KOPT-K1 (cell line): Measurements from ENCODE around the gene PEX11A.

Experiments
- H3K27ac ChIP-seq: fragments of 200-600 bp; sonication (generic); 2 replicates; pipeline ENCODE4 v1.5.1; 2016; ENCODE audit warnings: antibody characterized with exemption, mild to moderate bottlenecking, low read depth, low read length; ENCODE audit not compliant: poor library complexity, severe bottlenecking
- H3K36me3 ChIP-seq: fragments of 200-600 bp; sonication (generic); 2 replicates; pipeline ENCODE4 v1.5.1; 2017; ENCODE audit warnings: antibody characterized with exemption, mild to moderate bottlenecking, low read length, moderate library complexity; ENCODE audit not compliant: insufficient read depth
- H3K9me3 ChIP-seq: fragments of 200-600 bp; sonication (generic); 2 replicates; pipeline ENCODE4 v1.5.1; 2017; ENCODE audit warnings: antibody characterized with exemption, low read length, mild to moderate bottlenecking; ENCODE audit not compliant: insufficient read depth, poor library complexity, severe bottlenecking

The PEX11A gene

DNA sequence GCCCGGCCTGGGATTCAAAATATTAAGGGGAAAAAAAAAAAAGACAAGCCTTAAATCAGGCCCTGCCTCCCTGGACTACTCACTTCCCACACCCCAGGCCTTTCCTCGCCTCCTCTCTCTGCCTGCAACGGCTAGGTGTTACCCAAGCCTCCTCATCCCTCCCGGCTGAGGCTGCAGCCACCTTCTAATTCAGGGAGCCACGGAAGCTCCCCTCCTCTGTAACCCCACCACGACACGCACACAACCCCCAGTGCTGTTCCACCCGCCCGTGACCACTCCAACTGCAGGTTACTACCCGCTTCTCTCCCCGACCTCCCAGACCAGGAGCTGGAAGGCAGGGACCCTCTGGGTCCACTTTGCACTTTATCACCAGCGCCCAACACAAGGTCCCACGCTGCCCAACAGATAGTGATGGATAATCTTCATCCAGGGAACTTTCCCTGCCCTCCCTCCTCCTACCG is 36.2 kb downstream of the PEX11A start:
- no peaks in the 10 kb centered on the region for H3K9me3 ChIP-seq

DNA sequence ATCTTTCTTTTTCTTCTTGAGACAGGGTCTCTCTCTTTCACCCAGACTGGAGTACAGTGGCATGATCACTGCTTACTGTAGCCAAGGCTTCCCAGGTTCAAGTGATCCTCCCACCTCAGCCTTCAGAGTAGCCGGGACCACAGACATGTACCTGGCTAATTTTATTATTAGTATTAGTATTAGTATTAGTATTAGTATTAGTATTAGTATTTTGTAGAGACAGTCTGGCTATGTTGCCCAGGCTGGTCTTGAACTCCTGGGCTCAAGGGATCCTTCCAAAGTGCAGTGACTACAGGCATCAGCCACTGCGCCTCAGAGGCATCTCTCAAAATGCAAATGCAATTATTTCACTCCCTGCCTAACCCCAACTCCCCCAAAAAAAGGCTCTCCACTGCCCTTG is 37.0 kb downstream of the PEX11A start:
- Histone ChIP-seq H3K9me3 (no peaks in the 10 kb centered on the region), H3K27ac (no peak overlapping the region), H3K36me3 (peaks cover 9% of the 10 kb centered on the region; the same call in 1 of the 2 replicates)

More for the DNA sequence above, 36.2 kb downstream of the PEX11A start:
- H3K36me3 ChIP-seq = peaks cover 8% of the 10 kb centered on the region; the same call in 1 of the 2 replicates
- peak overlapping the region; percentile 29 for H3K27ac ChIP-seq

DNA sequence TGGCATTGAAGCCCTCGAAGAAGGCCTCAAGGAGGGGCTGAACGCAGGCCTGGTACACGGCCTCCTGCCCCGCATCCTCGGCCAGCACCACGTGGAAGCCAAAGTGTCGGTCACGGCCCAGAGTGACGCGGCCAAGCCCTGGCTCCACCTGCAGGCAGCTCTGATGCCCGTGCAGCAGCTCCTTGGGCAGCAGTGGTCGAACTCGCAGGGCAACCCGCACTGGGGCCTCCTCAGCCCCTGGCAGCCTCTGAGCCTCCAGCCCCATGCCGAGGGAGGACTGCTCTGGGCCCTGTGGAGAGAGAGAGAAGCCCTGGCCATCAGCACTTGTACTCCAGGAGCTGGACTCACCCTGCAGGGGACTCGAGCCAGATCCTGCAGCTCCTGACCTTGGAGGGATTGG is 37.9 kb downstream of the PEX11A start:
- Histone ChIP-seq H3K9me3 (no peaks in the 10 kb centered on the region), H3K27ac (no peak overlapping the region), H3K36me3 (peaks cover 14% of the 10 kb centered on the region; the same call in 1 of the 2 replicates)

DNA sequence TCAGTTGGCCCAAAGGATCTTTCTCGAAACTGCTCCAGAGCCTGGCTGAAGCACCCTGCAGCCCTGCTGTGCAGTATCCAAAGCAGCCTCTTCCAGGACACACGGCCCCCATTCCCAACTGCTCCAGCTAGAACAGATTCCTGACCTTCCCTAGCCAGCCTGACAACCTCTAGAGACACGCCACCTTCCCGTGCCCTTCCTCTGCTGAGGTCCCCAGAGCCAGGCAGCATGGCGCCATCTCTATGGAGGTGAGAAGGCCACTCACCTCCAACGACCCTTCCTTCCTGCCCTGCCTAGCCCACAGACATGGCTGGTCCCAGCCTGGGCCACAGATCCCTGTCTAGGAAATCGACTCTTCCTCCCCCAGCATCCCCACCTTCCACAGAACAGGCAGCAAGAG is 38.4 kb downstream of the PEX11A start:
- peaks cover 16% of the 10 kb centered on the region; the same call in 1 of the 2 replicates for H3K36me3 ChIP-seq
- H3K27ac ChIP-seq = no peak overlapping the region
- H3K9me3 ChIP-seq = no peaks in the 10 kb centered on the region

DNA sequence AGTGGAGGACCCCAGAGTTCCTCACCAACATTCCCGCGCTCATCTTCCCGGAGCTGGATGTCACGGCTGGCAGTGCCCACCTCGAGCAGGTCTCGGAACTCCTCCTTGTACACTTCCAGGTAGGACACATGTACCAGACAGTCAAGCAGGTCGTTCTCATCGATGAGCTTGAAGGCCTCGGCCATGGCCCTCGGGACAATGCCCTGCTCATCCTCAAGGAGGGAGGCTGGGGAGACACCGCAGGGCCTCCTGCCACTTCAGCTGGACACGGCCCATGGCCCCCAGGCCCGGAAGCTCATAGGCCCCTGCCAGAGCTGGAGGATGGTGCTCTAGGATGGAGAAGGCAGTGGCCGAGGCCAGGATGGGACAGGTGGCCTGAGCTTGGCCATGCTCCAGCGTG is 40.8 kb downstream of the PEX11A start:
- Histone ChIP-seq H3K9me3 (no peaks in the 10 kb centered on the region), H3K36me3 (peaks cover 25% of the 10 kb centered on the region; the same call in 1 of the 2 replicates), H3K27ac (no peak overlapping the region)

DNA sequence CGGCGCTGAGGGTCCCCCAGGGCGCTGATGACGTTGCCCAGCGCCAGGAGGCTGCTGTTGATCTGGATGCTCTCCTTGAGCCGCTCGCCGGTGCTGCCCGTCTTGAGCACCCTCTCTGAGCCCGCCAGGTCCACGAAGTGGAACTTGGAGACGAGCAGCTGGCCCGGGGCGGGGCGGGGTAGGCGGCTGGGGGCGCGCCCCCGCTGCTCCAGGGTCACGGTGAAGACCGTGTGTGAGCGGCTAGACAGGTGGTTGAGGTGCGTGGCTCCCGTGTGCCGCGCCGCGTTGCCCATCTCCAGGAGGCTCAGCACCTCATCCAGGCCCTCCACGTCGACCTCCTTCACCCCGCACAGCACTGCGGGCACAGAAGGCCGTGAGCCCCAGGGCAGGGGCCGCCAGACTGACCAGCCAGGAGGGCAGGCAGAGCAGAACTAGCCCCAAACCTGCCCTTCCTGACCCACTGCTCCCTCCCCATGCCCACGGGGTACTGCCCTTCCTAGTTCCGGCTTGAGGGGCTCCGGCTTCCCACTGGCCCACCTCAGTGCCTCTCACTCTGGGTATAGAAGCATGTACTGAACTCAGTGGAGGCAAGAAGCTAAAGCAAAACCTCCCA is 41.4 kb downstream of the PEX11A start:
- no peaks in the 10 kb centered on the region for H3K9me3 ChIP-seq
- H3K36me3 ChIP-seq = peaks cover 27% of the 10 kb centered on the region; the same call in 1 of the 2 replicates
- H3K27ac ChIP-seq = no peak overlapping the region

DNA sequence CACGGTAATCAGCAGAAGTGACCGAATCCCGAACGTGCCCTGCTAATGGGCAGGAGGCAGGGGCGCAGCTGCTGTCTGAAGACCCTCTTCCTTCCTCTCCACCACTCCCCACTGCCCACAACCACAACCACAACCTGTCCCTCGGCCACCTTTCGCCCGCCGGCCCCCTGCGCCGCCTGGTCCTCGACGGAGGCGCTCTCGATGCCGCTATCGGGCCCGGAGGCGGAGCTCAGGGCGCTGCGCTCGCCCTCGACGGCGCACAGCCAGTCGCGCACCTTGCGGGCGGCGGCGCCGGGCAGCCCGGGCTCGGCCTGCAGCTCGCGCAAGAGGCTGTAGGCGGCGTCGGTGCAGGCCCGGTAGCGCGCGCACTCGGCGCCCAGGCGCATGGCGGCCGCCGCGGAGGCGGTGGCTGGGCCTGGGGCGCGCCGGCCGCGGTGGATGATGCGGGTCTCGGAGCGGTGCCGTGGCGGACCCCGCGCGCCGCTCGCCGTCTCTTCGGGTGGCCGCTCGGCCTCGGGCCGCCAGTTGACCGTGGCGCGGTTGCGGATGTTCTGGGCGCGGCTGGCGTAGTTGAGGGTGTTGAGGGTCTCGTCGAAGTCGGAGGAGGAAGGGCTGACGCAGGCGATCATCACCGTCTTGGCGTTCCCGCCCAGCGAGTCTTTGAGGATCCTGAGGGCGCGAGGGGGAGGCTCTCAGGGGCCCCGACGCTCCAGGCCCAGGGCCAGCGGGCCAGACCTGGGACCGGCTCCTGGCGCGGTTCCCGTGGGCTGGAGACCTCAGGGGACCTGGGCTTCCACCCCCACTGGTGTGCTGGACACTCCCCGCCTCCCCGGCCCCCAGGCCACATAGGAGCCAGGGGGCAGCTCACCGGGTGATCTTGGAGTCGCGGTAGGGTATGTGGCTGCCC is 42.2 kb downstream of the PEX11A start:
- Histone ChIP-seq H3K9me3 (no peaks in the 10 kb centered on the region), H3K36me3 (peaks cover 28% of the 10 kb centered on the region), H3K27ac (no peak overlapping the region)

DNA sequence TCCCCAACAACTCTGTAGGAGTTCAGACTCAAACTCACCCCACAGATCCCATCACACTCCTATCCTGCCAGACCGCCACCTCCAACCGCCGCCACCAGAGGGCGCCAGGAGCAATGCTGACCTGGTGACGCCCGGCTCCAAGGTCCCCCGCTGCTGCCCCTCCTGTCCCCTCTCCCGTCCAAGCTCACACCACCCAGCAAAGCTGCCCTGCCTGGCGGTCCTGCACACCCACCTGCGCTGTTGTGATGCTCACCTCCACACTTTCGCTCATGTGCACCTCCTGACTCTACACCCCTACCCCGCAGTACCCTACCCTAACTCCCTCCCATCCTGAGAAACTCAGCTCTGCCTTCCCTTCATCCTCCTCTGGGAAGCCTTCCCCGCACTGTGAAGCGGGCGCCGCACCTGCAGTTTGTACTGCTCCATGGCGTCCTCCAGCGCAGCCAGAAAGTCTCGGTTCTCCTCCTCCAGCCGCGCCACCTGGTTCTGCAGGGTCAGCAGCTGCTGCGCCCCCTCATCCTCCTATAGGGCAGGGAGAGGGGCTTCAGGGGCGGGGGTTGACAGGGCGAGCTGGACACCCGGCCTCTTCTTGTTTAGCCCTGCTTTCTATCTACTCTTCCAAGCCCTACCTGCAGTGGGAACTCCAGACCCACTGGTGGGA is 43.2 kb downstream of the PEX11A start:
- H3K27ac ChIP-seq = no peak overlapping the region
- peaks cover 34% of the 10 kb centered on the region for H3K36me3 ChIP-seq
- H3K9me3 ChIP-seq = no peaks in the 10 kb centered on the region

DNA sequence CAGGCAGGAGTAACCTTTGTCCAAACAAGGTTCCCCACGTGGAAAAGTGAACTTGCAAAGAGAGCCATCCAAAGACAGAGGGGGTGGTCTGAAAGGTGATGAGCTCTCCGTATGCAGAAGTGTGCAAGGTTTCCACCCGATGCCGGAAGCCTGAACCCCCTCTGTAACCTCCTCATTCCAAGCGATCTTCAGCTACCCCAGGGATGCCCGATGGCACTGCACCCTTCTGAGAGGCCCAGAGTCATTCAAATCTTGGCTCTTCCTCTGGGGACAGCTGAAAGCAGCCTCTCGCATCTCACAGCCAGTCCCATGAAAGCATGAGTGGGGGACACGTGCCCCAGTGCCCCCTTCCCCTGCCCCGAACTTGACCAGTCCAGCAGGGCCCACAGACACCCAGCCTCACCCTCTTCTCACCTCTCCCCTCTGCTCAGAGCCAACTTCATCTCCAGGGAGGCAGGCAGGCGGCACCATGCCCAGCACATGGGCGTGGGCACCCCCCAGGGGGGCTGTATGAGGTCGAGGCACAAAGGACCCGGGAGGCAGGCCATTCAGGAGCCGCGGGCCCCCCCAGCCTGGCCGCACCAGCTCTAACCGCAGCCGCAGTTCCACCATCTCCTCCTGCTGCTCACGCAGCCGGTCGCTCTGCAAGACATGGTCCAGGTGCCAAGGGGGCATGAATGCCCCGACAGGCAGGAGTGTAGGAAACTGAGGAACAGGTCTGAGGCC is 44.0 kb downstream of the PEX11A start:
- H3K27ac ChIP-seq = no peak overlapping the region
- H3K36me3 ChIP-seq = peaks cover 37% of the 10 kb centered on the region
- H3K9me3 ChIP-seq = no peaks in the 10 kb centered on the region

DNA sequence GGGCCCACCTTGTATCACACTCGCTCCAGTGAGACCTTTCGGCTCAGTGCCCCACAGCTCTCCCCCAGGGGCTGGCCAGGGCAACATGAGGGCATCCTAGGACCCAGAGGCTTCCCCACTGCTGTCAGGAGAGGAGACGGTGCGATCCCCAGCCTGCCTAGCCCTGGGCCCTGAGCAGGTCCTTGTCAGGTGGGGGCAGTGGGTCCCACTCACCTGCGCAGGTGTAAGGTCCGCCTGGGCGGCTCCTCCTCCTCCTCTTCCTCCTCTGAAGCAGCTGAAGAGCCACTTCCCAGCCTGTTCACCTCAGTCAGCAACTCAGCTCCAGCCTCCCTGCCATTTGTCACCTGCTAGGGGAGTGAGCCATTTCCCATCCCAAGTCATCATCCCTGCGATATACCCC is 44.9 kb downstream of the PEX11A start:
- H3K36me3 ChIP-seq = peaks cover 45% of the 10 kb centered on the region
- no peaks in the 10 kb centered on the region for H3K9me3 ChIP-seq
- H3K27ac ChIP-seq = no peak overlapping the region

DNA sequence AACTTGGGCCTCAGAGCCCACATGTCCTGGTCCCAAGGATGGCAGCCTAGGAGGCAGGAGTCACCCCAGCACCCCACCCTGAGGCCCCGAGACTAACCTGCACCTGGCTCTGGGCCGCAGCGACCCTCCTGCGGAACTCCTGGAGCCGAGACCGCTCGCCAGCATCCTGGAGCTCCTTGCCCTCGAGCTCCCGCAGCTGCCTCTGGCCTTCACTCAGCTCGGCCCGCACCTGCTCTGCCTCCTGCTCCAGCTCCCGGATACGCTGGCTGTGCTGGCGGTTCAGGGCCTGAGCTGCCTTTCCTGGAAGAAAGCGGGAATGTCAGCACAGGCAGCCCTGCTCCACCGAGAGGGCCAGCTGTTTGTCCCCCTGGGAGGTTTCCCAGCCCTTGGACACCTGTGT is 48.4 kb downstream of the PEX11A start:
- Histone ChIP-seq H3K9me3 (no peaks in the 10 kb centered on the region), H3K36me3 (peaks cover 39% of the 10 kb centered on the region), H3K27ac (no peak overlapping the region)

DNA sequence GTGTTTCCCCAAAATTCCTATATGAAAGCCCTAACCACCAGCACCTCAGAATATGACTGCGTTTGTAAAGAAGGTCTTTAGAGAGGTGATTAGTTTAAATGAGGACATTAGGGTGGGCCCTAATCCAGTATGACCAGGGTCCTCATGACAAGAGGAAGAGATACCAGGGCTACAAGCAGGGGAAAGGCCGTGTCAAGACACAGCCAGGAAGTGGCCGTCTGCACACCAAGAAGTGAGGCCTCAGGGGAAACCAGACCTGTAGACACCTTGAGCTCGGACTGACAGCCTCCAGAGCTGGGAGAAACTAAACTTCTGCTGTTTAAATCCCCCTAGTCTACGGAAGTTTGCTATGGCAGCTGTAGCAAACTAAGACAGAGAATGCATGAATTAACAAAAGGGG is 49.5 kb downstream of the PEX11A start:
- Histone ChIP-seq H3K27ac (no peak overlapping the region), H3K36me3 (peaks cover 39% of the 10 kb centered on the region), H3K9me3 (no peaks in the 10 kb centered on the region)

DNA sequence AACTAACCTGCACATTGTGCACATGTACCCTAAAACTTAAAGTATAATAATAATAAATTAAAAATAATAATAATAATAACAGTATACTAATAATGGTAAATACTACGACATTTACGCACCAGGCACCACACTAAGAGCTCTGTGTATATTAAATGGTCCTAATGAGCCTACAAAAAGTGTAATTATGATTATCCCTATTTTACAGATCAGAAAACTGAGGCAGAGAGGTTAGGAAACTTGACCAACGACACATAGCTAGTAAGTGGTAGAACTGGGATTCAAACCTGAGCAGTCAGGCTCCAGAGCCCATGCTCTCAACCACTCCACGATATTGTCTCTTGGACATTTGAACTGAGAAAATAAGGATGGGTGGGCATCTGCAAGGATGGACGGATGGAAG is 50.3 kb downstream of the PEX11A start:
- H3K27ac ChIP-seq = no peak overlapping the region
- no peaks in the 10 kb centered on the region for H3K9me3 ChIP-seq
- peaks cover 35% of the 10 kb centered on the region for H3K36me3 ChIP-seq

DNA sequence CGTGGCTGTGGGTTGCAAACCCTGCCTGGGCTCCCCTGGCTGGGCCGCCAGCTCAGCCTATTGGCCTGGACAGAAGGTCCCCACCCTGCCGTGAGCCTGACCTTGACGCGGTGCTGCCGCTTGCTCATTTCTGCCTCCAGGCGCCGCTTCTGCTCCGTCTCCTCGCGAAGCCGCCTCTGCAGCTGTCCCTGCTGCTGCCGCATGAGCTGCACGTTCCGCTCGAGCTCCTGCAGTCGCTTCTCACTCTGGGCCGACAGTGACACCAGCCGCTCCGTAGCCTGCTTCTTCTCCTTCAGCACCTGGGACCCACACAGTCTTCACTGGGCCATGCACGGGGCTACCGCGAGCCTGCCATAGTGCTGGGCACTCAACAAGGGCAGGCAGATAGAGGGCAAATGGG is 57.0 kb downstream of the PEX11A start:
- Histone ChIP-seq H3K27ac (no peak overlapping the region), H3K9me3 (peaks cover 8% of the 10 kb centered on the region), H3K36me3 (peaks cover 52% of the 10 kb centered on the region)
